ENCODE data around the gene SEMA3C.

- TF ChIP-seq CTCF (IDR thresholded peaks at IDR 0.05; ENCODE audit: poor library complexity) (no peak), EZH2phosphoT487 (IDR thresholded peaks at IDR 0.05; ENCODE audit: low read depth, severe bottlenecking, unreplicated experiment) (no peak)
Observed at GRCh38 chr7:80719261-80719660, 199.6 kb downstream of the SEMA3C start.
